NB4 (cell line): ENCODE results near the gene ETV5.
"Not testable (repeated sequence)": the region's sequence is repeated elsewhere in the genome, so short reads cannot be mapped to it uniquely, and the experiment has no call there.

ENCODE experiments used
- DNase-seq: peaks from one replicate; pipeline ENCODE4 v3.0.0; 2010; ENCODE audit warnings: low read depth
- H3K4me3 ChIP-seq: one replicate; pipeline ENCODE4 v1.5.1; 2011; ENCODE audit warnings: mild to moderate bottlenecking, low read depth, low read length, moderate library complexity
- CTCF ChIP-seq: IDR thresholded peaks from one replicate; pipeline ENCODE4 v1.5.1; 2012; ENCODE audit warnings: low read depth, low read length
- MAX ChIP-seq: IDR thresholded peaks from 2 replicates; pipeline ENCODE4 v1.6.1; 2011; ENCODE audit warnings: low read depth, low read length
- MYC ChIP-seq: IDR thresholded peaks from 2 replicates; pipeline ENCODE4 v1.6.1; 2011; ENCODE audit warnings: low read depth, low read length
- POLR2A ChIP-seq: IDR thresholded peaks from 2 replicates; pipeline ENCODE4 v1.6.1; 2011; ENCODE audit warnings: mild to moderate bottlenecking; ENCODE audit not compliant: insufficient read length; ENCODE audit errors: extremely low read depth

The ETV5 gene

GRCh38 chr3:186032321-186032720 lies 76.6 kb downstream of the ETV5 start:
- no peak for DNase-seq
- TF ChIP-seq MAX: no peak
- no peak for TF ChIP-seq CTCF
- no peak for TF ChIP-seq MYC
- no peak for TF ChIP-seq POLR2A
- no peak overlapping the region for H3K4me3 ChIP-seq

- not testable (repeated sequence) for H3K4me3 ChIP-seq
Measured at GRCh38 chr3:186025993-186026392, 82.9 kb downstream of the ETV5 start.

GRCh38 chr3:186025161-186025560 lies 83.7 kb downstream of the ETV5 start:
- TF ChIP-seq CTCF (no peak), POLR2A (no peak), MAX (no peak), MYC (no peak)
- no peak for DNase-seq
- no peak overlapping the region for H3K4me3 ChIP-seq

More at GRCh38 chr3:186025993-186026392, 82.9 kb downstream of the ETV5 start:
- DNase-seq: not testable (repeated sequence)

- no peak for DNase-seq
- H3K4me3 ChIP-seq: no peak overlapping the region
- TF ChIP-seq CTCF (no peak), POLR2A (no peak), MAX (no peak)
Measured at GRCh38 chr3:186024210-186024609, 84.7 kb downstream of the ETV5 start.

GRCh38 chr3:186022931-186023330 lies 86.0 kb downstream of the ETV5 start:
- TF ChIP-seq CTCF (no peak), MAX (no peak), MYC (no peak), POLR2A (no peak)
- no peak overlapping the region for H3K4me3 ChIP-seq
- DNase-seq: no peak

- DNase-seq: no peak
- TF ChIP-seq MYC: no peak
- no peak for TF ChIP-seq MAX
- no peak for TF ChIP-seq CTCF
- TF ChIP-seq POLR2A: no peak
- no peak overlapping the region for H3K4me3 ChIP-seq
Measured at GRCh38 chr3:186021673-186022362, 87.1 kb downstream of the ETV5 start.

- DNase-seq, H3K4me3 ChIP-seq: not testable (repeated sequence)
Measured at GRCh38 chr3:186021250-186021649, 87.6 kb downstream of the ETV5 start.

- DNase-seq, H3K4me3 ChIP-seq: not testable (repeated sequence)
Measured at GRCh38 chr3:186019288-186019687, 89.6 kb downstream of the ETV5 start.
